ENCODE data around the gene HIRA. TPM values are rescaled to one million over a fixed set of nuclear protein-coding genes. Genes with fewer than 3 reads are reported as not detected.

The HIRA gene
- total and polyA plus RNA-seq, 4 donors: 4.1 to 32.5 (median 23.0) TPM

GRCh38 chr22:19377565-19378343 is 53.8 kb downstream of the HIRA start:
- Histone ChIP-seq H3K27me3 (ENCODE audit: control insufficient read depth in 4 of 4, insufficient read depth in 4 of 4, low read length in 3 of 4) (no peaks in the 10 kb centered on the region), H3K9ac (ENCODE audit: low read depth in 1 of 2, low read length in 2 of 2) (no peak overlapping the region), H3K36me3 (ENCODE audit: control insufficient read depth in 4 of 4, insufficient read depth in 3 of 4, low read depth in 1 of 4, low read length in 3 of 4) (peaks cover 11 to 63% (median 44%) of the 10 kb centered on the region in 4 donors), H3K9me3 (ENCODE audit: control insufficient read depth in 4 of 4, low read length in 3 of 4) (no peaks in the 10 kb centered on the region), H3K27ac (ENCODE audit: low read depth in 1 of 2, low read length in 2 of 2) (no peak overlapping the region), H3K4me1 (ENCODE audit: control insufficient read depth in 4 of 4, insufficient read depth in 4 of 4, low read length in 3 of 4) (peaks cover 0 to 15% (median 6%) of the 10 kb centered on the region in 4 donors), H3K4me3 (ENCODE audit: low read depth in 1 of 3, low read length in 3 of 3) (no peak overlapping the region)
- 61% methylated on average over 10 of the region's 10 CpGs for WGBS
- no peak for TF ChIP-seq ZBTB33 (IDR thresholded peaks at IDR 0.05)
- no peak for TF ChIP-seq NR2F2 (IDR thresholded peaks at IDR 0.05)
- no peak for TF ChIP-seq REST (IDR thresholded peaks at IDR 0.05)
- TF ChIP-seq RAD21 (IDR thresholded peaks at IDR 0.05): no peak
- no peak for TF ChIP-seq RXRA (IDR thresholded peaks at IDR 0.05)
- TF ChIP-seq CTCF (IDR thresholded peaks at IDR 0.05; ENCODE audit: low read depth, low read length, missing input control): no peak
- TF ChIP-seq HNF4A (conservative IDR thresholded peaks at IDR 0.05): peak; percentile 13 to 44
- no peak for TF ChIP-seq GABPA (IDR thresholded peaks at IDR 0.05 in 1 of 2, conservative IDR thresholded peaks at IDR 0.05 in 1 of 2)
- no peak for TF ChIP-seq MAX (IDR thresholded peaks at IDR 0.05)
- TF ChIP-seq YY1 (IDR thresholded peaks at IDR 0.05): no peak
- TF ChIP-seq FOXA1 (IDR thresholded peaks at IDR 0.05): peak; percentile 21
- DNase-seq (ENCODE audit: low spot score): no peak

GRCh38 chr22:19376971-19377370 is 54.6 kb downstream of the HIRA start:
- Histone ChIP-seq H3K27me3 (ENCODE audit: control insufficient read depth in 4 of 4, insufficient read depth in 4 of 4, low read length in 3 of 4) (no peaks in the 10 kb centered on the region), H3K9ac (ENCODE audit: low read depth in 1 of 2, low read length in 2 of 2) (no peak overlapping the region), H3K9me3 (ENCODE audit: control insufficient read depth in 4 of 4, low read length in 3 of 4) (no peaks in the 10 kb centered on the region), H3K27ac (ENCODE audit: low read depth in 1 of 2, low read length in 2 of 2) (no peak overlapping the region), H3K36me3 (ENCODE audit: control insufficient read depth in 4 of 4, insufficient read depth in 3 of 4, low read depth in 1 of 4, low read length in 3 of 4) (peaks cover 11 to 57% (median 37%) of the 10 kb centered on the region in 4 donors), H3K4me1 (ENCODE audit: control insufficient read depth in 4 of 4, insufficient read depth in 4 of 4, low read length in 3 of 4) (peaks cover 0 to 15% (median 6%) of the 10 kb centered on the region in 4 donors), H3K4me3 (ENCODE audit: low read depth in 1 of 3, low read length in 3 of 3) (no peak overlapping the region)
- DNase-seq (ENCODE audit: low spot score): no peak
- 78% methylated on average over 2 of the region's 2 CpGs for WGBS
- no peak for TF ChIP-seq CTCF (IDR thresholded peaks at IDR 0.05; ENCODE audit: low read depth, low read length, missing input control)
- no peak for TF ChIP-seq YY1 (IDR thresholded peaks at IDR 0.05)
- TF ChIP-seq HNF4A (conservative IDR thresholded peaks at IDR 0.05): no peak
- no peak for TF ChIP-seq REST (IDR thresholded peaks at IDR 0.05)
- TF ChIP-seq RXRA (IDR thresholded peaks at IDR 0.05): no peak
- TF ChIP-seq RAD21 (IDR thresholded peaks at IDR 0.05): no peak
- TF ChIP-seq JUND (IDR thresholded peaks at IDR 0.05): no peak
- TF ChIP-seq MAX (IDR thresholded peaks at IDR 0.05): no peak
